GM10266 (cell line): Measurements from ENCODE around the gene MBD3.
"Not testable (repeated sequence)": the region's sequence is repeated elsewhere in the genome, so short reads cannot be mapped to it uniquely, and the experiment has no call there.

Experiments
- DNase-seq: peaks from one replicate; pipeline ENCODE4 v3.0.0; 2012; ENCODE audit errors: extremely low spot score
- CTCF ChIP-seq: IDR thresholded peaks from 2 replicates; pipeline ENCODE4 v1.5.1; 2012; ENCODE audit warnings: mild to moderate bottlenecking, low read depth; ENCODE audit not compliant: control insufficient read depth, insufficient read depth; ENCODE audit errors: missing control alignments

MBD3 gene, protein sequence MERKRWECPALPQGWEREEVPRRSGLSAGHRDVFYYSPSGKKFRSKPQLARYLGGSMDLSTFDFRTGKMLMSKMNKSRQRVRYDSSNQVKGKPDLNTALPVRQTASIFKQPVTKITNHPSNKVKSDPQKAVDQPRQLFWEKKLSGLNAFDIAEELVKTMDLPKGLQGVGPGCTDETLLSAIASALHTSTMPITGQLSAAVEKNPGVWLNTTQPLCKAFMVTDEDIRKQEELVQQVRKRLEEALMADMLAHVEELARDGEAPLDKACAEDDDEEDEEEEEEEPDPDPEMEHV

DNA sequence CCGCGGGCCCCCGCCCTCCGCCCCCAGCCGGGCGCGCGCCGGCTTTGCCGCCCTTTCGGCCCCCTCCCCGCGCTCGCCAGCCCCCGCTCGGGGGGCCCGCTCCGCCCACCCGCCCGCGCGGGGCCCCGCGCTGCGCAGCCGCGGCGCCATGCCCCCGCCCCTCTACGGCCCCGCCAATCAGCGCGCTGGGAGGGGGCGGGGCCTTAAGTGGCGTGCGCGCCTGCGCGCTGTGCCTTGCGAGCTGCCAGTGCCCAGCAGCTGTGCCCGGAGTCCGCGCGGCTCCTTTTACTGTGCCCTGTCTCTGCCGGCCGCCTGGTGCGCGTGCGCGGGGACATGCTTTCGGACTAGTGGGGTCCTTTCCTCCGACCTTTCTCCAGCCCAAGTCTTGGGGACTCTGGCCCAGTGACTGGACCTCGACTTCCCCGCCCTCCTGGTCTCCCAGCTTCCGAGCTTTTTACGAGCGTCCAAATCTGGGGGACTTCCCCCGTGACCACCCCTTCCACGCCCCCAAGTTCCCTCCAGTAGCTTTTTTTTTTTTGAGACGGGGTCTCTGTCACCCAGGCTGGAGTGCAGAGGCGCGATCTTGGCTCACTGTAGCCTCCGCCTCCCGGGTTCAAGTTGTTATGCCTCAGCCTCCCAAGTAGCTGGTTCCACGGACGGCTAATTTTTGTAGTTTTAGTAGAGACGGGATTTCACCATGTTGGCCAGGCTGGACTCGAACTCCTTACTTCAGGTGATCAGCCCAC lies at the start of gene MBD3:
MBD3 (minus strand) TSS at position 111 of the 746 bp plus-strand sequence. CDS start 234 bp downstream, outside the sequence.
- DNase-seq: peak; percentile 100
- TF ChIP-seq CTCF: no peak

- not testable (repeated sequence) for DNase-seq
These were observed 48.3 kb upstream of the MBD3 start for GRCh38 chr19:1640893-1641448.

DNA sequence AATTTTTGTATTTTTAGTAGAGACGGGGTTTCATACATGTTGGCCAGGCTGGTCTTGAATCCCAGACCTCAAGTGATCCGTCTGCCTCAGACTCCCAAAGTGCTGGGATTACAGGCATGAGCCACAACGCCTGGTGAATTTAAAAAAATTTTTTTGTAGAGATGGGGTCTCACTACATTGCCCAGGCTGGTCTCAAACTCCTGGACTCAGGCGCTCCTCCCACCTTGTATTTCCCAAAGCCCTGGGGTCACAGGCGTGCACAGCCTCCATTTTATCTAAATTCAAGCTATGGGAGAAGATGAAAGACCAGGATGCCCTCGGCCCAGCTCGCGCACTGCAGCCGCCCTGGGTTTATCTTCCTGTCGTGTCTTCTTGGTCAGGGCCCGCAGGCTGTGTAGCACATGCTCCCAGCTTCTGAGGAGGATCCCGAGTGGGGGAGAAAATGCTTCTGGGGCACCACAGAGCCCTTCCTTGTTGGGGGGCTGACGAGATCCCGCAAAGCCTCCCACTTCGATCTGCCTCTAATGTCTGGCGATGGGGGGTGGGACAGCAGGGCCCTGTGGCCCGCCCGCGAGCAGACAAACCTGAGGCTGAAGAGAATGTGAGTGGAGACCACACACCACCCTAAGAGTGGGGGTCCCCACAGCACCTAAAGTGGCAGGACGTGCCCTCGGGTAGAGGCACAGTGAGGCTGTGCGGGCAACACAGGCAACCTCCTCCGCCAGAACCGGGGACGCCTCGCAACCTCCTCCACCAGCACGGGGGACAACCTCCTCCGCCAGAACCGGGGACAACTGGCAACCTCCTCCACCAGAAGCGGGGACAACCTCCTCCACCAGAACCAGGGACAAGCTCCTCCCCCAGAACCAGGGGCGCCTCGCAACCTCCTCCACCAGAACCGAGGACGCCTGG lies 43.9 kb upstream of the MBD3 start:
- DNase-seq: no peak
- no peak for TF ChIP-seq CTCF

GRCh38 chr19:1634938-1635243 lies 42.2 kb upstream of the MBD3 start:
- no peak for DNase-seq
- TF ChIP-seq CTCF: no peak

GRCh38 chr19:1634242-1634937 lies 41.7 kb upstream of the MBD3 start:
- TF ChIP-seq CTCF: no peak
- no peak for DNase-seq

DNA sequence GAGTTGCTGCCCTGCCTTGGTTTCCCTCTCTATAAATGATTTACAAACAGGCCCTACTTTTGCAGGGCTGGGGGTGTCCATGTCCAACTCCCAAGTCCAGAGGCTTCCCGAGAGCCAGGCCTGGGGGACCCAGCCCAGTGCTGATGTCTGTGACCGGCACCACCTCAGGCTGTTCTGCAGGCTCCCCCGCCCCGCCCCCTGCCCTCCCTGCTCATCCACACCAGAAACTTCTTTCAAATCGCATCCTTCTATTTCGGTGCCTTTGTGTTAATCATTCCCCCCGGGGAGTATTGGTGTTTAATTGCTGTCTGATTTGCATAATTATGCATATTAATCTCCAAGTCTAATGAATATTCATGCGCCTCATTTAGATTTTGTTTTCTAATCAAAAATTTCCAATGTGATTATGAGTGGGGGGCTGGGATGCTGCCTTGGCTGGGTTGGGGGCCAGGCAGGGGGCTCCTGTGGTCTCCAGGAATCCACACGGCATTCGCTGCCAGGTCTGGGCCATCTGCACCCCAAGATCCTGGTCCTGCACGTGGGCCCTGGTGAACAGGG lies 40.7 kb upstream of the MBD3 start:
- no peak for DNase-seq
- TF ChIP-seq CTCF: no peak
